OCI-LY1 (cell line): ENCODE results near the gene NDUFAF3.

Experiments
- H2AFZ ChIP-seq: fragments of 200-600 bp; sonication (generic), shearing (Covaris generic); 2 replicates; pipeline ENCODE4 v1.6.0; 2014; ENCODE audit warnings: antibody characterized with exemption, mild to moderate bottlenecking, low read length
- H3F3A ChIP-seq: fragments of 200-600 bp; sonication (generic), shearing (Covaris generic); 2 replicates; pipeline ENCODE4 v1.6.0; 2014; ENCODE audit warnings: mild to moderate bottlenecking, antibody characterized with exemption, low read length, moderate library complexity; ENCODE audit not compliant: insufficient read depth
- H3K27ac ChIP-seq: fragments of 200-600 bp; sonication (generic); 2 replicates; pipeline ENCODE4 v1.5.1; 2014; ENCODE audit warnings: low read length, mixed run types, mild to moderate bottlenecking, low read depth; ENCODE audit not compliant: poor library complexity, severe bottlenecking
- H3K27me3 ChIP-seq: fragments of 200-600 bp; sonication (generic); 2 replicates; pipeline ENCODE4 v1.6.0; 2014; ENCODE audit warnings: antibody characterized with exemption, mild to moderate bottlenecking, low read length, moderate library complexity; ENCODE audit not compliant: insufficient read depth
- H3K36me3 ChIP-seq: fragments of 200-600 bp; sonication (generic); 2 replicates; pipeline ENCODE4 v1.6.1; 2014; ENCODE audit warnings: mild to moderate bottlenecking, antibody characterized with exemption, low read length, moderate library complexity, mixed read lengths; ENCODE audit not compliant: insufficient read depth
- H3K4me1 ChIP-seq: fragments of 200-600 bp; sonication (generic); 2 replicates; pipeline ENCODE4 v1.5.1; 2014; ENCODE audit warnings: mild to moderate bottlenecking, low read length, moderate library complexity; ENCODE audit not compliant: insufficient read depth, severe bottlenecking
- H3K4me2 ChIP-seq: fragments of 200-600 bp; sonication (generic), shearing (Covaris generic); 2 replicates; pipeline ENCODE4 v1.6.1; 2014; ENCODE audit warnings: low read length
- H3K4me3 ChIP-seq: fragments of 200-600 bp; sonication (generic); 2 replicates; pipeline ENCODE4 v1.5.1; 2014; ENCODE audit warnings: low read length, low read depth, mild to moderate bottlenecking, mixed read lengths; ENCODE audit not compliant: poor library complexity, severe bottlenecking
- H3K79me2 ChIP-seq: fragments of 200-600 bp; shearing (Covaris generic); 2 replicates; pipeline ENCODE4 v1.6.1; 2016; ENCODE audit warnings: mixed run types, low read length, mixed read lengths; ENCODE audit not compliant: insufficient read depth
- H3K9ac ChIP-seq: fragments of 200-600 bp; sonication (generic), shearing (Covaris generic); 2 replicates; pipeline ENCODE4 v1.6.1; 2014; ENCODE audit warnings: mild to moderate bottlenecking, low read length, mixed read lengths
- H3K9me2 ChIP-seq: fragments of 200-600 bp; sonication (generic), shearing (Covaris generic); 2 replicates; pipeline ENCODE4 v1.6.1; 2014; ENCODE audit warnings: low read depth, mild to moderate bottlenecking, low read length, mixed read lengths
- H3K9me3 ChIP-seq: fragments of 200-600 bp; shearing (Covaris generic); 2 replicates; pipeline ENCODE4 v1.6.1; 2014; ENCODE audit warnings: low read length, mixed read lengths
- H4K20me1 ChIP-seq: fragments of 200-600 bp; sonication (generic), shearing (Covaris generic); 2 replicates; pipeline ENCODE4 v1.6.0; 2016; ENCODE audit warnings: mild to moderate bottlenecking, low read length; ENCODE audit not compliant: insufficient read depth
- EZH2 ChIP-seq: fragments of 200-600 bp; sonication (generic), shearing (Covaris generic); IDR thresholded peaks from 2 replicates; pipeline ENCODE4 v1.8.0; 2017; ENCODE audit warnings: borderline replicate concordance, mixed run types, mild to moderate bottlenecking, antibody characterized with exemption, low read length, moderate library complexity, mixed read lengths
- TF ChIP-seq, protein P1 (sequence below): fragments of 200-600 bp; sonication (generic), shearing (Covaris generic); IDR thresholded peaks from 2 replicates; pipeline ENCODE4 v1.5.1; 2017; ENCODE audit warnings: mild to moderate bottlenecking, antibody characterized with exemption, low read length, moderate library complexity, mixed read lengths

NDUFAF3 gene

DNA sequence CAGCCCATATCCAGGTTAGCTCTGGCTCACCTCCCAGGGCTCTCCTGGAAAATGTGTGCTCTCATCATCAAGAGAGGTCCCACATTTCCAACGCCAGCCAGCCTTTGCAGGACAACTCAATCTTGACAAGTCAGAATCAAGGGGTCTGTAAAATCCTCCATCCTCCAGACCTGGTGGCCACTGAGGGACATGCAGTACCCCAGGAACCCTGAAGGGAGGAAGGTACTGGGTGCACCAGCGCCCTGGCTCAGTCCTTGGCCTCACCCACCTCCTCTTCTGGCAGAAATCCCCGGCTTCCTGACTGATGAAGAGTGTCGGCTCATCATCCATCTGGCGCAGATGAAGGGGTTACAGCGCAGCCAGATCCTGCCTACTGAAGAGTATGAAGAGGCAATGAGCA lies 20.8 kb upstream of the NDUFAF3 start:
- Histone ChIP-seq H3K4me1 (peaks cover 2% of the 10 kb centered on the region), H3K4me2 (no peak overlapping the region), H3K9me2 (no peaks in the 10 kb centered on the region), H3K4me3 (no peak overlapping the region), H3F3A (no peaks in the 10 kb centered on the region), H2AFZ (no peak overlapping the region), H3K79me2 (no peaks in the 10 kb centered on the region), H3K9ac (no peak overlapping the region), H3K27me3 (no peaks in the 10 kb centered on the region), H3K9me3 (no peaks in the 10 kb centered on the region), H3K36me3 (peaks cover 7% of the 10 kb centered on the region; the same call in 1 of the 2 replicates), H3K27ac (no peak overlapping the region), H4K20me1 (no peaks in the 10 kb centered on the region)
- TF ChIP-seq EZH2: no peak
- TF ChIP-seq, protein P1, sequence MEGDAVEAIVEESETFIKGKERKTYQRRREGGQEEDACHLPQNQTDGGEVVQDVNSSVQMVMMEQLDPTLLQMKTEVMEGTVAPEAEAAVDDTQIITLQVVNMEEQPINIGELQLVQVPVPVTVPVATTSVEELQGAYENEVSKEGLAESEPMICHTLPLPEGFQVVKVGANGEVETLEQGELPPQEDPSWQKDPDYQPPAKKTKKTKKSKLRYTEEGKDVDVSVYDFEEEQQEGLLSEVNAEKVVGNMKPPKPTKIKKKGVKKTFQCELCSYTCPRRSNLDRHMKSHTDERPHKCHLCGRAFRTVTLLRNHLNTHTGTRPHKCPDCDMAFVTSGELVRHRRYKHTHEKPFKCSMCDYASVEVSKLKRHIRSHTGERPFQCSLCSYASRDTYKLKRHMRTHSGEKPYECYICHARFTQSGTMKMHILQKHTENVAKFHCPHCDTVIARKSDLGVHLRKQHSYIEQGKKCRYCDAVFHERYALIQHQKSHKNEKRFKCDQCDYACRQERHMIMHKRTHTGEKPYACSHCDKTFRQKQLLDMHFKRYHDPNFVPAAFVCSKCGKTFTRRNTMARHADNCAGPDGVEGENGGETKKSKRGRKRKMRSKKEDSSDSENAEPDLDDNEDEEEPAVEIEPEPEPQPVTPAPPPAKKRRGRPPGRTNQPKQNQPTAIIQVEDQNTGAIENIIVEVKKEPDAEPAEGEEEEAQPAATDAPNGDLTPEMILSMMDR: no peak

GRCh38 chr3:49004352-49005302 lies 17.3 kb upstream of the NDUFAF3 start:
- Histone ChIP-seq H3K27me3 (no peaks in the 10 kb centered on the region), H3K9me2 (no peaks in the 10 kb centered on the region), H3K4me3 (no peak overlapping the region), H4K20me1 (no peaks in the 10 kb centered on the region), H3K27ac (no peak overlapping the region), H3K9me3 (no peaks in the 10 kb centered on the region), H3K79me2 (no peaks in the 10 kb centered on the region), H3K9ac (no peak overlapping the region), H3K36me3 (no peaks in the 10 kb centered on the region), H3K4me2 (no peak overlapping the region), H3F3A (no peaks in the 10 kb centered on the region), H2AFZ (no peak overlapping the region), H3K4me1 (peaks cover 17% of the 10 kb centered on the region)
- no peak for TF ChIP-seq EZH2
- TF ChIP-seq, protein P1: no peak

DNA sequence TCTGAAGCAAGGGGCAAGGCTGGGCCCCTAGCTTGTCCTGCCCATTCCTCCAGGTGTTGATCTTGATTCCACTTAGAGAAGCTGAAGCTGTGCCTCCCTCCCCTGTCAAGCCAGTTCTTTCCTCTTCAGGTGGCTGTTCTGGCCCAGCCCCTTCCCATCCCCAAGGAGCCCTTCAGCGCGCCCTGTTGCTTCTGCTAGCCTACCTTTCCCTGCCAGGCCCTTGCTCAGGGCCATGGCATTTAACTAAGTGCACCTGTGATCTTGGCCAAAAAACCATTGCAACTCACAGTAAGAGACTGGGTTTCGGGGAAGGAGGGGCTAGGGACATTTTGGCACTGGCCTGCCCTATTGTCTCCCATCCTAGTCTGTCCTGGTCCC lies 16.6 kb upstream of the NDUFAF3 start:
- Histone ChIP-seq H3K9ac (no peak overlapping the region), H3K27me3 (no peaks in the 10 kb centered on the region), H2AFZ (no peak overlapping the region), H3F3A (no peaks in the 10 kb centered on the region), H3K4me3 (no peak overlapping the region), H3K4me1 (peaks cover 17% of the 10 kb centered on the region), H3K9me2 (no peaks in the 10 kb centered on the region), H3K36me3 (no peaks in the 10 kb centered on the region), H3K79me2 (no peaks in the 10 kb centered on the region), H3K9me3 (no peaks in the 10 kb centered on the region), H4K20me1 (no peaks in the 10 kb centered on the region), H3K27ac (no peak overlapping the region), H3K4me2 (no peak overlapping the region)
- TF ChIP-seq, protein P1: no peak
- no peak for TF ChIP-seq EZH2
